HCEC 1CT (cell line): ENCODE measurements around the gene EPHB2.
A peak's percentile ranks its signal among the peaks of the same experiment; 100 is the strongest.
"Not testable (repeated sequence)": the region's sequence is repeated elsewhere in the genome, so short reads cannot be mapped to it uniquely, and the experiment has no call there.

Source experiments
- DNase-seq: peaks from one replicate; pipeline ENCODE4 v3.0.0-alpha.2; 2017

Gene EPHB2

DNA sequence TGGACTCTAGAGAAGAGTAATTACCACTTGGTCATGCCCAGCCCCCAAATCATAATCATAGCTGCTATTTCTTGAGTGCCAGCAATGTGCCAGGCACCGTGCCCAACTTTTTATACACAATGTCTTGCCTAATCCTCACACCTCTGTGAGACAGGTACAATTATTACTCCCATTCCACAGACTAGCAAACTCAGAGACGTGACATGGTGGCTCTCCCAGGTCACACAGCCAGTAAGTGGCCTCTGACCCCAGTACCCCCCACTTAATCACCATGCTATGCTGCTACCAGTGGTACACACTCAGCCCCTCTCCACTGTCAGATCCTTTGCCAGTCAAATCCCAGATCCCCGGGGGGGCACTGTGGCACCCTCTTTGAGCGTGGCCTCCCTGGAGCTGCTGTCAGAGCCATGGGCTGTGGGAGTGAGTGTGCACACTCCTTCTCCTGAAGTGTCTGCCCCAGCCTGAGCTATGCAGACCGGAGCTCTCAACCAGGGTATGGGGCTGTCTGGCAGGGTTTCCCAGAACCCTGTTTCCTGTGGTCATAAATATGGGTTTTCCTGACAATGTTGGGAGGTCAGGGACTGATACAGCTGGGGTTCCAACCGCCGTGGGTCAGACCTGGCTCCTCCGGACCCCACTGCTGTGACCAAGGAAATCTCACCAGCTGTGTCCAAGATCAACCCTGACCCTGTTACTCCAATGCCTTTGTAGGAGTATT is 210.3 kb downstream of the EPHB2 start:
- no peak for DNase-seq

DNA sequence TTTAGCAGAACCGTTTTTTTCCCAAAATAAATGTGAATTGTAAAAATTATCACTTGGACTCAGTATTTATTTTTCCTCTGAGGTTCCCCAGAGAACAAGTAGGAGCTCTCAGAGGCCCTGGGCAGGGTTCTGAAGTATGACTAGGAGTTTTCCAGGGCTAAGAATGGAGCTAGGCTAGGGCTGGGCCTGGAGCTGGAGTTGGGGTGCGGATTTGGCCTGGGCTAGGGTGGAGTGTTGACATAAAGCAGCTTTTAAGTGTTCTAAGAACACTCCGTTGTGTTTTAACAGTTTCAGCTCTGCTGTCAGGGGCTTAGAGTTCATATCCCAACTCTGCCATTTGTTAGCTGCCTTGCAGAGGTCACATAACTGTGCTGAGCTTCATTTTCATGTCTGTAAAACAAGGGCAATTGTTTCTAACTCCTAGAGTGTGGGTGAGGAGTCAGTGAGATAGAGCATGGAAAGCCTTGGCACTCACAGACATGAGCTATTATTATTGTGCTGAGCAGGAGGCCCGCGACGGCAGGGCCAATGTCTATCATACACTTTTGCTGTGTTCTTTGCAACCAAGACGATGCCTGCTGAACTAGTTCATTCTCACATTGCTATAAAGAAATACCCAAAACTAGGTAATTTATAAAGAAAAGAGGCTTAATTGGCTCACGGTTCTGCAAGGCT is 210.9 kb downstream of the EPHB2 start:
- no peak for DNase-seq

DNA sequence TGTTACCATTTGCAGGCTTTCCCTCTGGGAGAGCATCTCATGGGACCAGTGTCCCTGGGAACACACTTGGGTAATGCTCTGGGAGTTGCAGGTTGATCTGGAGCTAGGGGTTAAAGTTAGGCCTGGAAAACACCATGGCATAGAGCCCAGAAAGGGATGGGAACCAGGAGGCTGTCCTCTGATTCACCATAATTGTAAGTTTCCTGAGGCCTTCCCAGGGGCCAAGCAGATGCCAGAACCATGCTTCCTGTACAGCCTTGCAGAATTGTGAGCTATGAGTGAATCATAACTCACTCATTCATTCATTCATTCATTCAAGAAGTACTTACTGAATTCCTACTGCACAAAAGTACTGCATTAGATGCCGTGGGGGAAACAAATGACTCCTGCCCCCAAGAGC is 212.0 kb downstream of the EPHB2 start:
- peak; percentile 4 for DNase-seq

DNA sequence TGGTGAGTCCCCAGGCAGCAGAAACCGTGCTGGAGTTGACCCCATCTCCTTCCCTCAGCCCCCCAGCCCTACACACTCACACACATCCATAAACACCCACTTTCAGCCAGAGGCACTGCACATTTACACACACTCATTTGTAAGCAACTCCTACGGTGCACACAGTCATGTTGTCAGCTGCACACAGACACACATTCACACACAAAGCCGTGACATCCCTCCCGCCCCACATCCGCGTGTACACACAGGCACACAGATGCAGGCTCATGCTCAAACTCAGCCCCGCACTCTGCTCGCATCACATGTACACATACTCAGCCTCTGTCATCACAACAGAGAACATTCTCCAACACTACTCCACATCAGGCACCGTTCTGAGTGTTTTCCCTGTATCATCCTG is 214.5 kb downstream of the EPHB2 start:
- no peak for DNase-seq

DNA sequence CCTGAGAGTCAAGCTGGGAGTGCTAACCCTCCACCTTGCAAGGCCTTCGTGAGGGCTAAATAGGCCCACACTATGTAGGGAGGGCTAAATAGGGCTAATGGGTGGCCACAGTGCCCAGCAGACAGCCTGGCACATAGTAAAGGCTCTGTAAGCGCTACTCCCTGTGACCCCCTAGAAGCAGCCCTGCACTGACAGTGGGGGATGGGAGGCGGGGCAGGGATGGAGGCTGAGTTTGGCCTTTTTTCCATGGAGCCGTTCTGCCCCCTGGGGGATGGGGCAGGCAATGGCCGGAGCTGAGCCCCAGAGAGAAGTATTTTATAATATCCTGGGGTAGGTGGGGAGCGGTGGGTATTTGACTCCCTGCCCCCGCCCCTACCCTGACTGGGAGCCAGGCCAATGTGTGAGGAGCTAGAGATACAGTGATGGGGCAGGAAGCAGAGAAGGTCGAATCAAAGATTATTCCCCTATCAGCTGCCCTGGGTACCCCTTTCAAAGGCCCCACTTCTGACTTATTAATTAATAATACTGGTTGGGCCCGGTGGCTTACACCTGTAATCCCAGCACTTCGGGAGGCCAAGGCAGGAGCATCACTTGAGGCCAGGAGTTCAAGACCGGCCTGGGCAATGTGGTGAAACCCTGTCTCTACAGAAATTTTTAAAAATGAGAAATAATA is 219.7 kb downstream of the EPHB2 start:
- peak; percentile 23 for DNase-seq

DNA sequence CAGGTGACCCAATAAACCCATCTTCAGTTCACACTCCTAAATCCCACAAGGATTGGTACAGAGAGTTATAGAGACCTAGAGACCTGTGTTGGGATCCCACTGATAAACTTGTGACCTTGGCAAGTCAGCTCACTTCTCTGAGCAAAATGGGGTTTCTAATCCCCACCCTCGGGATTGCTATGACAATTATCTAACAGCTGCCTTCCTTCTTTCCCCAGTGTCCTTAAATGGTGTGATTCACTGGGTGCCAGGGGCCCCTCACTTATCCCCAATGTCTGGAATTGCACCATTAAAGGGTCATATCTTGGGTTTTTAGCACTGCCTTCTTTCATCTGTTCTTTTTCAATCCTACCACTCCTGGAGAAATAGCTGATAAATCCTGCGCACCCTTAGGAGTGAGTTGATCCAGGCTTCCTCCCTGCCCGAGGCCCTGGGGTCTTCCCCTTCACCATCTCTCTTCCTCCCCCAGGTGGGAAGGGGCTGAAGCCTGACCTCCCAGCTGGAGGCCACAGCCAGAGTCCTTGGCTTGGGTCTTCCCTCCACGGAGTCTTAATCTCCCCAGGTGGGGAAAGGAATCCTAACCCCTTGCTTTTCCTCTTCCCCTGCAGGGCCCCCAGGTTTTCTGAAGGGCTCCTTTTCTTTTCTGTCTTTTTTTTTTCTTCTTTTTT is 222.3 kb downstream of the EPHB2 start:
- DNase-seq: no peak

DNA sequence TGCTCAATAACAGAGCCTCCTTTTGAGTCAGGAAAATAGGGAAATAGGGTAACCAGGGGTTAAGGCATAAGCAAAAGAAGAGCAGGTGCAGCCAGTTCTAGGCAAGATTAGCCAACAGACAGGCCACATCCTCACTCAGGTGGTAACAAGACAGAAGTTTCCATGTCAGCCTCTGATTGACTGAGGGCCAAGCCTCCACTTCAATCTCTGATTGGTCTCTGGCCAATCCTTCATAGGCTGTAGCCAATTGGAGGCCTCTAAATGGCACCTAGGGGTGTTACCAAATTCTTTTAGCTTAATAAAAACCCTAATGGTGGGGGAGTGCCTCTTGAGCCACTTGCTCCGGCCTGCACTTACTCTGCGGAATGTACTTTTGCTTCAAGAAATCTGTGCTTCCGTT is 224.8 kb downstream of the EPHB2 start:
- no peak for DNase-seq

DNA sequence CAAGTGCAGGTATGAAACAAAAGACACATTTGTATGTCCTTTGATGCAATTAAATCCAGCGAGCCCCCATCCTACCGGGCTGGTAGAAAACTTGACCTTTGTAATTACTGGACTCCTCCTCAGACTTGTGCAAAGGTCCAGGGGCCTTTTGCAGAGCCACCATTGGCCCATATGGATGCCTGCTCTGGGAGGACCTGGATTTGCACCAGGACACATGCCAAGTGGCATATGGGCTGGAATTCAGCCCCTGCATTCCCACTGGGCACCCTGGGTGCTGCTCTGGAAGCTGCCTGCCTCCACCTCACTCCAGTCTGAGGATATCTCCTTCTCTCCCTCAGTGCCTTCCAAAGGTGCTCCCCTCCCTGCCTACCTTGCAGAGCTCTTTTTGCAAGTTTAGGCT is 226.0 kb downstream of the EPHB2 start:
- no peak for DNase-seq

DNA sequence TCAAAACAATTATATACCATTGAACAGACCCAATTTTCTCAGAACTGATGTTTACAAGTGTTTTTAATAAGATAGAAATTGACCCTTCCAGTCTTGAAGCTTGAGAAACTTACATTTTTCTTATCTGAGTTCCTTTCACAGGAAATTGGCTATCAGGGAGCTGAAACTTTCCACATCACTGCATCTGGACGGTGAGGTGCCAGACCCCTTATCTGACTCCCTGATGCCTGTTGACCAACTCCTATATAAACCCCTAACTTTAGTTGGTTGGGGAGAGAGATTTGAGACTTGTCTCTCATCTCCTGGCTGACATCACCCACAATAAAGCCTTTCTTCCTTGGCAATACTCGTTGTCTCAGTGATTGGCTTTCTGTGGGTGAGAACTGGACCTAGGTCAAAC is 230.6 kb downstream of the EPHB2 start:
- DNase-seq: no peak

DNA sequence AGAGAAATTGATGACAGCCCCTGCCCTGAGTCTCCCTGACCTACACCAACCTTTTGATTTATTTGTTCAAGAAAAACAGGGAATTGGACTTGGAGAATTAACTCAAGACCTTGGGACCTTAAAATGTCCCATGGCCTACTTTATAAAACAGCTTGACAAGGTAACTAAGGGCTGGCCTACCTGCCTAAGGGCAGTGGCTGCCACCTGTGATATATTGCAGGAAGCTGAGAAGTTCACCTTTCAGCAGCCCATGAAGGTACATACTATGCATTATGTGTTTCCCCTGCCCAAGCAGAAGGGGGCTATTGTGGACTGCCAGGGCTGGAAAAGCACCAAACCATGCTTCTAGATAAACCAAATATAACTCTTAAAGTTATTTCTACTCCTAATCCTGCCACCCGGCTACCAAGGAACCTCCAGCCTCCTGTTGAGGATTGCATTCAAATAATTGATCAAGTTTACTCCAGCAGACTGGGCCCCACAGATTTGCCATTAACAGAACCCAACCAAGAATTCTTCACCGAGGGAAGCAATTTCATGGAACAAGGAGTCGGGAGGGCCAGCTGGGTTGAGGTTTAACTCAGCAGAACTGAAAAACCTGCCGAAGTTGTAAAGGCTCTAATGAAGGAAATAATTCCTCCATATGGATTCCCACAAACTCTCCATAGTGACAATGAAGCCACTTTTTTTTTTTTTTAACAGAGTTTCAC is 233.9 kb downstream of the EPHB2 start:
- no peak for DNase-seq

DNA sequence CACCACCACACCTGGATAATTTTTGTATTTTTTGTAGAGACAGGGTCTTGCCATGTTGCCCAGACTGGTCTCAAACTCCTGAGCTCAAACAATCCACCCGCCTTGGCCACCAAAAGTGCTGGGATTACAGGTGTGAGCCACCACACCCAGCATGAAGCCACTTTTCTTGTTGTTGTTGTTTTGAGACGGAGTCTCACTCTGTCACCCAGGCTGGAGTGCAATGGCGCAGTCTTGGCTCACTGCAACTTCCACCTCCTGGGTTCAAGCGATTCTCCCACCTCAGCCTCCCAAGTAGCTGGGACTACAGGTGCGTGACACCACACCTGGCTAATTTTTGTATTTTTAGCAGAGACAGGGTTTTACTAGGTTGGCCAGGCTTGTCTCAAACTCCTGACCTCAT is 234.5 kb downstream of the EPHB2 start:
- not testable (repeated sequence) for DNase-seq

DNA sequence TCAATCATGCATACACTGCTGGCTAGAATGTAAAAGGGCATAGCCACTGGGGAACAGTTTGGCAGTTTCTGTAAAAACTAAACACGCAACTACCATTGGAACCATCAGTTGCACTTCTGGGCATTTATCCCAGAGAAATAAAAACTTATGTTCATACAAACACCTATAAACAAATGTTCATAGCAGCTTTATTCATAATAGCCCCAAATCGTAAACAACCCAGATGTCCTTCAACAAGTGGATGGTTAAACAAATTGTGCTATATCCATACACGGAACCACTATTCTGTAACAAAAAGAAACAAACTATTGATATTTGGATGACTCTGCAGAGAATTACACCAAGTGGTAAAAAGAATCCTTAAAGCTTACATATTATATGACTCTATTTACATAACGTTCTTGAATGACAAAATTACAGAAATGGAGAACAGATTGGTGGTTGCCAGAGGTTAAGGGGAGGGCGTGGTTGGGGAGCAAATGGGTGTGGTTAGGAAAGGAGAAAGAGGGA is 239.2 kb downstream of the EPHB2 start:
- no peak for DNase-seq

DNA sequence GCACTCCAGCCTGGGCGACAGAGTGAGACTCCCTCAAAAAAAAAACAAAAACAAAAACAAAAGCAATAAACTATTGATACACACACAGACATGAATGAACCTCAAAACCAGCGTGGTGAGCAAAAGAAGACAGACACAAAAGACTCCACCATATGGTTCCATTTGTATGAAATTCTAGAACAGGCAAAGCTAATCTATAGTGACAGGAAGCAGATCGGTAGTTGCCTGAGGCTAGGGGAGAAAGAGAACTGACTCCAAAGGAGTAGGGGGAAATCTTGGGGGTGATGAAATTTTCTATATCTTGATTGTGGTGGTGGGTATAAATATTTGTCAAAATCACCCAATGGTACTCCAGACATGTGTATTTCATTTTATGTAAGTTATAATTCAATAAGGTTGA is 241.2 kb downstream of the EPHB2 start:
- no peak for DNase-seq

DNA sequence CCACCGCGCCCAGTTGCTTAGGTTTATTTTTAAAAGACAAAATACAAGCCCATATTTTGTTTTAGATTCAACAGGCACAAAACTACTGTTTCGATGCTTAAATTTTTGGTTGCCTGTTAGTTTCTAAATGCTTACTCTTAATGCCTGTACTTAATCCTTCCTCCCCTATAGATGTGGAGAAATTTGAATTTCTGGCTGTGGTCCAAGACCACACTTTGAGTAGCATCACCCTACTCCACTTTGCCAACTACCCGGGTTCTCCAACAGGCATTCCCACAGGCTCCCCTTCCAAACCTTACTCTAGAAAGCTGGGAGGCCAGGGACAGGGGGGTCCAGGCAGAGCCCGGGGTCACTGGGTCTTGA is 242.0 kb downstream of the EPHB2 start:
- no peak for DNase-seq

DNA sequence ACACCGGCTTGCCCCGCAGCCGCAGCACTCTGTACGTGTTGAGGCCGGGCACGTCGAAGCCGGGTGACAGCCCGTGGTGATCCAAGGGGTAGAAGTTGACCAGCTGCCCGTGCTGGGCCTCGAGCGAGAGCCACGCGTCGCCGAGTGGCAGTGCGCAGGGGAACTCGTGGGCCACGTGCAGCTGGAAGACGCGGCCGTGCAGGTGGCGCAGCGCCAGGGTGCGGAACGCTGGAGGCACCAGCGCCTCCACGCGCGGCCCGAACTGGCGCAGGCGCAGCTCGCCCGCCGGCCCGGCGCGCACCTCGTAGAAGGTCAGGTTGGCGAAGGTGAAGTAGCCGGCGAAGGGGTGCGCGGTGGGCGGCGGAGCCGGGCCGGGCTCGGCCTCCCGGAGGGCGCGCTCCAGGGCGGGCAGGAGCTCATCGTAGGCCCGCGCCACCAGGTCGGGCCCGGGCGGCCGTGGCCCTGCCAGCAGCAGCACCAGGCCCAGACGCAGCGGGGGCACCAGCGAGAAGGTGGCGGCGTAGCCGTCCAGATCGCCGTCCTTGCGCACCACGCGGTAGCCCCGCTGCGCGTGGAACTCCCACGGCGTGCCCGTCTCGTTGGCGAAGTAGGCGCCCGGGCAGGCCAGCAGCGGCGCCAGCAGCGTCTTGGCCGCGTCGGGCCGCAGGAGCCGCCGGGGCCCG is 242.6 kb downstream of the EPHB2 start:
- DNase-seq: no peak

DNA sequence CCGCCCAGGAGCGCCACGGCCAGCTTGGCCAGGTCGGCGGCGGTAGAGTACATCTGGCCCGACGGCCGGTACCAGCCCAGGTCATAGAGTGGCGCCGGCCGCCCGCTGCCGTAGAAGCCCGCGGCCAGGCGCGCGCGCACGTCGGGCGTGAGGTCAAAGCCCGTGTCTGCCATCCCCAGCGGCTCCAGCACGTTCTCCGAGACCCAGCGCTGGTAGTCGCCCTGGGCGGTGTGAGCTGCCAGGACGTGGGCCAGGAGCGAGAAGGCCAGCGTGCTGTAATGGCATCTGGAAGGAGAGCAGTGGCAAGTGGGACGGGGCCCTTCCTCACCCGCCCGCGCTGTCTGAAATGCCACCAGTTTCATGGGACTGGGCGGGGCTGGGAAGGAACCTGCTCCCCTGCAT is 243.1 kb downstream of the EPHB2 start:
- no peak for DNase-seq

DNA sequence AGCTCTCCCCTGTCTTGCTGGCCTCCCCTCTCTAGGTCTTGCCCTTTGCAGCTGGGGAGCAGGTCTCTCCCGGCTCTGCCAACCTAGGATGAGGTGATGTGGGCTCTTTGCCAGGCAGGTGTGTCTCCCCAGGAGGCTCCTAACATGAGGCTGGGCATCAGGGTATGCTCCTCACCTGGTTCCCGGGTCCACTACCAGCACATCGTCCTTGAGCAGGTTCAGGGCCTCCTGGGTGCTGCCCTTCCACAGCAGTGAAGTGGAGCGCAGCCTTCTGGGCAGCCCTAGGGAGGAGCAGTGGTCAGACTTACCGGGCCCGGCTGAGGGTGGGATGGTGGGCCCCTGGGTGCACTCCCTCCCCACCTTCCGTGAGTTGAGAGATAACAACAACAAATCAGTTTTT is 244.5 kb downstream of the EPHB2 start:
- no peak for DNase-seq

DNA sequence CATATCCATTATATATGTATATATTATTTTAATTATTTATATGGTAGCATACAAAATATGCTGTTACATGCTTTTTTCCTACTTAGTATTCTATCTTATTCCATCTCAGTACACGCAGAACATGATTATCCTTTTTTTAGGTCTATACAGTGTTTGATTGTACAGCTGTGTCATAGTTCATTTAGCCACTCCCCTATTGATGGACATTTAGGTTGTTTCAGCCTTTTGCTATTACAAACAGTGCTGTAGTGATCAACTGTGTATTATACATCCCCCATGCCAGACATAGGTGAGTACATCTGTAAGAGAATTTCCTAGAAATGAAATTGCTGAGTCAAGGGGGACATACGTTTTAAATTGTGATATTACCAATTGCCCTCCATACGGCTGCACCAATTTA is 246.4 kb downstream of the EPHB2 start:
- DNase-seq: no peak

DNA sequence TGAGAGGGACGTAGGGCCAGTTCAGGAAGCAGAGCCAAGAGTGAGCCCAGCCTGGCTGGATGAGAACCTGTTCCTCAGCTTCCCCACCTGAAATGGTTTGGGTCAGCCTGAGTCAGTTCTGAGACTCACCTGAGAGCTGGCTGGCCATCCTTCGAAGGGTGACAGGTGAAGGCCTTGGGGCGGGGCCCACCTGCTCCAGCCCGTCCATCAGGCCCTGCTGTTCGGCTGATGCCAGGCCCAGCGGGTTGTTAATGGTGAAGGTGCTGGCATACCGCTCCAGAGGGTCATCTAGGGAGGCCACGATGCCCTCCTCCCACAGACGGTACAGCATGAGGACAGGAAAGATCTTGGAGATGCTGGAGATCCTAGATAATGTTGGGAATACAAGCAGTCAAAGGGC is 247.9 kb downstream of the EPHB2 start:
- no peak for DNase-seq

DNA sequence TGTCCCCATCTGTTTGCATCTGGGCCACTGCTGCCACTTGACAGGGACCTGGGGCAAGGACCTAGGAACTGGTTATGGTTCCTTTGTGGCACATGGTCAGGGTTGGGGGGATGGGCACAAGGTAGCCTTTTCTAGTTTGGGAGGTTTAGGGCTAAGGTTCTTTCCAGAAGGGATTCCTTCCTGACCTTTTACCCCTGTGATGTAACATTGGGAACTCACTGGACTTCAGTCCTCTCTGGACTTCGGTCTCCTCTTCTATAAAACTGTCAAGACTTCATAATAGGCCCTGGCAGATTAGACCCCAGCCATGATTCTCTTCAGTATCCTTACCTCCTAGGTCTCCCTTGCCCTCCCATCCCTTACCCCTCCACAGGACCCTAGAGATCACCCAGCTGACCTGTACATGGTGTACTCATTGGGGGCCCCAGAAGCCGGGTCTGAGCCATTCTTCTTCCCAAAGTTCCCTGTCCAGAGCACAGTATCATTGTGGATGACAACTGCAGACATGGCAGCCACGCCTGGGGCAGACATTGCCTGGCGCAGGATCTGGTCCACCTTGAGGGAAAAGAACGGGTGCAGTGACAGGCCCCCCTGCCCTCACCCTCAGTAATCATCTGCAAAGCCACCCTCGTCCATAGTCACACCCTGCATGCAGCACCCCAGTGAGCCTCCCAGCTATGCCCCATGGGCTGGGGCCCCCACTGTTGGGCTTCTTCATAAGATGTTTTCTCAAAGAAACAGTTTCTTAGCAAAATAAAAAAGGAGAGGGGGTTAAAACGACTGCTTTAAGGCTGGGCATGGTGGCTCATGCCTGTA is 249.1 kb downstream of the EPHB2 start:
- no peak for DNase-seq

DNA sequence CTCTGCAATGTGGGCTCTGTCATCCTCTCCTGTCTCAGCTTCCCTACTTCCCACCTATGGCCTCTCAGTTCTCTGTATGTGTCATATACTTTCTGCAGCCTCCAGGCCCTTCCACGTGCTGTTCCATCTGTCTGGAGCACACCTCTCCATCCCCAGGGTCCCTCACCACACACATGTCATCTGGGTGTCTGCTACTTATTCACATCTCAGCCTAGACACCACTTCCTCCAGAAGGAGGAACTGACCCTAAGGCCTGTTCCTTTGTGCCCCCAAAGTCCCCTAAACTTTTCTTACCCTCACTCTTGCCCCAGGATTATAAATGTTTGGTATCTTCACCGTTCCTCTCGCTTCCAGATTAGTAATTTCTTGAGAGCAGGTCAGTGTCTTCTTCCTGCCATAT is 251.9 kb downstream of the EPHB2 start:
- DNase-seq: no peak
